GM12873 (cell line): ENCODE measurements around the gene TUBB3.

Source experiments
- TF ChIP-seq, protein P1 (sequence below): IDR thresholded peaks from 2 replicates; pipeline ENCODE4 v1.5.1; 2012; ENCODE audit warnings: low read depth, mild to moderate bottlenecking, moderate library complexity, low read length, control low read depth; ENCODE audit not compliant: insufficient read depth; ENCODE audit errors: missing control alignments

TUBB3 gene

GRCh38 chr16:89922477-89922883 lies 662 bp upstream of the TUBB3 start:
- TF ChIP-seq, protein P1, sequence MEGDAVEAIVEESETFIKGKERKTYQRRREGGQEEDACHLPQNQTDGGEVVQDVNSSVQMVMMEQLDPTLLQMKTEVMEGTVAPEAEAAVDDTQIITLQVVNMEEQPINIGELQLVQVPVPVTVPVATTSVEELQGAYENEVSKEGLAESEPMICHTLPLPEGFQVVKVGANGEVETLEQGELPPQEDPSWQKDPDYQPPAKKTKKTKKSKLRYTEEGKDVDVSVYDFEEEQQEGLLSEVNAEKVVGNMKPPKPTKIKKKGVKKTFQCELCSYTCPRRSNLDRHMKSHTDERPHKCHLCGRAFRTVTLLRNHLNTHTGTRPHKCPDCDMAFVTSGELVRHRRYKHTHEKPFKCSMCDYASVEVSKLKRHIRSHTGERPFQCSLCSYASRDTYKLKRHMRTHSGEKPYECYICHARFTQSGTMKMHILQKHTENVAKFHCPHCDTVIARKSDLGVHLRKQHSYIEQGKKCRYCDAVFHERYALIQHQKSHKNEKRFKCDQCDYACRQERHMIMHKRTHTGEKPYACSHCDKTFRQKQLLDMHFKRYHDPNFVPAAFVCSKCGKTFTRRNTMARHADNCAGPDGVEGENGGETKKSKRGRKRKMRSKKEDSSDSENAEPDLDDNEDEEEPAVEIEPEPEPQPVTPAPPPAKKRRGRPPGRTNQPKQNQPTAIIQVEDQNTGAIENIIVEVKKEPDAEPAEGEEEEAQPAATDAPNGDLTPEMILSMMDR: no peak

DNA sequence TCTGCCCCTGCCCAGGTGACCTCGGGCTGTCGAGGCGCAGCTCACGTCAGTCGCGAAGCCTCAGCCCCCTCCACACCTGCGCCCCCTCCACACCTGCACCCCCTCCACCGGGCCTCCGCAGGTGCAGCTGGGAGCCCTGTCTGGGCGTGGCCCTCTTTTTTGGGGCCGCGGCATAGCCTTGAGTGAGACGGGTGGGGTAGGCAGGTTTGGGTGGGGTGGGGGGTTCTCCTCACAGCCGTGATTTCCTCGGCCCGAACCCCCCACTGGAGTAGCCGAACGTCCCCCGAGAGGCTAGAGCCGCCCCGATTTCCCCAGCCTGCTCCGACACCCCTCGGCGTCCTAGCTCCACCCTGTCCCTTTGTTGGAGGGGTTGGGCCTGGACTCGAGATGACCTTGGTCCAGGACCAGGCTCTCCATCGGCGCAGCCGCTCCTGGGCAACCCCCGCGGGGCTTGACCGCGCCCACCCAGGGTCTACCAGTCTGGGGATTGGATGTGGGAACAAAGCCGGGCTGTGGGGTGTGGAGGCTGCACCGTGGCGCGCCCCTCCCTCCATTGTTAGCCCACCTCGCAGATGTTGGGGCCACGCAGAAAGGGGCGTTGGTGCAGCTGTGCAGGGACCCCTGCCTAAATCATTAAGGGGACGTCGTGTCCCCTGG lies 626 bp downstream of the TUBB3 start:
- TF ChIP-seq, protein P1: no peak

GRCh38 chr16:89924297-89924924 lies 1.3 kb downstream of the TUBB3 start:
- TF ChIP-seq, protein P1: peak; percentile 3

- TF ChIP-seq, protein P1: no peak
These were observed 1.8 kb downstream of the TUBB3 start for GRCh38 chr16:89924925-89925307.

DNA sequence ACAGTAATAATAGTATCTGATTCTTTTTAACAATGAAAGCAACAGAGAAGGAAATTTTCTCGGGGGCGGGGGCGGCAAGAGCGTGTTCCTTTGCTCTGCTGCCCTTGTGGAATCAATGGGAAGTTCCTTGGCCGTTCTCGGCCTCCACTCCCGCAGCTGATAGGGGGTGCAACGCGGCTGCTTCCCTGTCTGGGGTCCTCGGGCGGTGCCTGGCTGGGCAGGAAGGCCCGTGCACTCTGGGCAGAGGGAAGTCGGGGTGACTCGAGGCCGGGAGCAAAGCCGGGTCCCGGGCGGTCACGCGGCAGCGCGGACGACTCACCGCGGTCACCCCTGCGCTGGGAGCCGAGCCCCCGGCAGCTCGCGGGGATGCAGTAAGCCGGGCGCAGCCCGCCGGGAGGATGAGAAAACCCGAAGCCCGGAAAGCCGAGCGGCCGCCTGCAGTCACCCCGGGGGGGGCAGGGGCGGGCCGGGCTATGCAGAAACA lies 2.5 kb downstream of the TUBB3 start:
- TF ChIP-seq, protein P1: no peak

DNA sequence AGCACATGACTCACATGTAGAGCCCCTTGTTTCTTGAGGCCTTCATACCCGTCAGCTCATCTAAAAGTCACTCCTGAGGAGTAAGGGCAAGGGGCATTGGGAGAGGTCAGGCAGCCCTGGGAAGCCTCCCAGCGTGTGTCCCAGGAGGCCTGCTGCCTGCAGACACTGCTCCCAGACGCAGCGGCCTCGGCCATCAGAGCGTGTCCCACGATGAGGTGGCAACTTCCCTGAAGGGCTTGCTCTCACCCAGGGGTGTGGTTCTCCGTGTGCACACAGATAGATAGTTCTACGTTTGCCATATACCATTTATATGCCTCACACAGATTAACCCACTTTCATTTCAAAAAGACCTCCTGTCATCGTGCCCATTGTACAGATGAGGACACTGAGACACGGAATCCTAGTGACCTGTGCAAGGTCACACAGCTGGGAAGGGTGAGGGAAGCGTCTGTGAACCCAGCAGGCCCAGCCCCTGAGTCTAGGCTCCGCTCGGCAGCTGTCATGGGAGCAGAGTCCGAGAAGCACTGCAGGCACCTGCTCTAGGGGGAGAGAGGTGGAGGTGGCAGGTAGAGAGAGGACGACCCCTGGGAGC lies 8.3 kb downstream of the TUBB3 start:
- TF ChIP-seq, protein P1: no peak

- TF ChIP-seq, protein P1: no peak
These were observed 8.8 kb downstream of the TUBB3 start for GRCh38 chr16:89931964-89932363.
